Keratinocyte (primary cell): Measurements from ENCODE around the gene MSS51. TPM values are rescaled to one million over a fixed set of nuclear protein-coding genes. Genes with fewer than 3 reads are reported as not detected.

Experiments
- DNase-seq: peaks from one replicate; pipeline ENCODE4 v3.0.0-alpha.2; 2011; ENCODE audit warnings: low read depth, missing footprints, low spot score
- FAIRE-seq: peaks from 2 replicates; lab custom pipeline; 2011; peaks lifted over from hg19 to GRCh38; lab: Jason Lieb, UNC
- H2AFZ ChIP-seq: 2 replicates; pipeline ENCODE4 v1.6.0; 2012; ENCODE audit warnings: low read length, control low read depth, inconsistent platforms; ENCODE audit not compliant: control insufficient read depth
- H3K27ac ChIP-seq: 2 replicates; pipeline ENCODE4 v1.5.1; 2011; ENCODE audit warnings: low read length; ENCODE audit not compliant: control insufficient read depth, insufficient read depth
- H3K27me3 ChIP-seq: 3 replicates; pipeline ENCODE4 v1.6.0; 2011; ENCODE audit warnings: low read length; ENCODE audit not compliant: control insufficient read depth, insufficient read depth; ENCODE audit errors: extremely low read depth
- H3K36me3 ChIP-seq, 2 experiments: 2 replicates in 1 of 2; 3 replicates in 1 of 2; pipeline ENCODE4 v1.5.1; 2011; ENCODE audit warnings: low read length in 2 of 2, mild to moderate bottlenecking in 1 of 2; ENCODE audit not compliant: control insufficient read depth in 2 of 2, insufficient read depth in 2 of 2; ENCODE audit errors: extremely low read depth in 1 of 2
- H3K4me1 ChIP-seq: 3 replicates; pipeline ENCODE4 v1.5.1; 2011; ENCODE audit warnings: low read length; ENCODE audit not compliant: control insufficient read depth, insufficient read depth; ENCODE audit errors: extremely low read depth
- H3K4me2 ChIP-seq: 3 replicates; pipeline ENCODE4 v1.6.0; 2011; ENCODE audit warnings: low read depth, low read length; ENCODE audit not compliant: control insufficient read depth, insufficient read depth; ENCODE audit errors: extremely low read depth
- H3K4me3 ChIP-seq, 3 experiments: fragments of 200-600 bp in 1 of 3; sonication (generic) in 1 of 3; 2 replicates in 2 of 3; 3 replicates in 1 of 3; pipeline ENCODE4 v1.5.1; 2011 to 2016; ENCODE audit warnings: low read length in 3 of 3, mild to moderate bottlenecking in 3 of 3, control low read depth in 2 of 3, inconsistent platforms in 1 of 3, low read depth in 1 of 3, mixed read lengths in 1 of 3, mixed run types in 1 of 3, moderate library complexity in 1 of 3; ENCODE audit not compliant: control insufficient read depth in 2 of 3, insufficient read depth in 2 of 3; ENCODE audit errors: extremely low read depth in 1 of 3
- H3K79me2 ChIP-seq: 2 replicates; pipeline ENCODE4 v1.6.0; 2012; ENCODE audit warnings: low read length; ENCODE audit not compliant: control insufficient read depth, insufficient read depth
- H3K9ac ChIP-seq: 3 replicates; pipeline ENCODE4 v1.6.0; 2011; ENCODE audit warnings: low read length; ENCODE audit not compliant: control insufficient read depth, insufficient read depth; ENCODE audit errors: extremely low read depth
- H3K9me1 ChIP-seq: 3 replicates; pipeline ENCODE4 v1.6.0; 2011; ENCODE audit warnings: low read length; ENCODE audit not compliant: control insufficient read depth, insufficient read depth; ENCODE audit errors: extremely low read depth
- H3K9me3 ChIP-seq: 2 replicates; pipeline ENCODE4 v1.5.1; 2012; ENCODE audit warnings: low read depth, low read length; ENCODE audit not compliant: control insufficient read depth
- H4K20me1 ChIP-seq: 3 replicates; pipeline ENCODE4 v1.6.0; 2011; ENCODE audit warnings: low read length; ENCODE audit not compliant: control insufficient read depth, insufficient read depth; ENCODE audit errors: extremely low read depth
- CTCF ChIP-seq, 3 experiments: IDR thresholded peaks in 1 of 3; conservative IDR thresholded peaks in 1 of 3; optimal IDR thresholded peaks in 1 of 3; 2 replicates in 2 of 3; 3 replicates in 1 of 3; pipeline versions ENCODE3 to v1.5.1; 2011; ENCODE audit warnings: low read length in 3 of 3, mild to moderate bottlenecking in 3 of 3, moderate library complexity in 2 of 3, control low read depth in 1 of 3, inconsistent platforms in 1 of 3; ENCODE audit not compliant: insufficient read depth in 2 of 3; ENCODE audit errors: extremely low read depth in 1 of 3
- EZH2 ChIP-seq: IDR thresholded peaks from one replicate; pipeline ENCODE4 v1.6.1; 2012; ENCODE audit warnings: inconsistent platforms, mild to moderate bottlenecking, low read length, moderate library complexity
- dilution Hi-C: fragments of 300-500 bp; cut with MboI; formaldehyde crosslinking; loops from one replicate; pipeline ENCODE4 v1.7.0; 2020; ENCODE audit warnings: low sequenced_read_pairs; ENCODE audit not compliant: extremely low pct_ligation_motif_present
- polyA plus RNA-seq, 5 experiments: library from polyadenylated mRNA; depleted of rRNA in 3 of 5; stranded (reverse) in 3 of 5; stranded (forward) in 1 of 5; unstranded in 1 of 5; fragments of >200 nt; gene quantifications; 1 replicate in 1 of 5; 2 replicates in 3 of 5; 3 replicates in 1 of 5; pipeline versions ENCODE4 v1.2.1 to v1.2.3, GENCODE V29; 2011 to 2012; ENCODE audit warnings: missing spikeins in 2 of 5, low read depth in 1 of 5, low replicate concordance in 1 of 5

Gene MSS51
- polyA plus RNA-seq, 1 donor (not counting 4 experiments of a cell fraction or from before 2014, with no cell fraction given), result 1.3 TPM

- peaks cover 3 to 4% of the 10 kb centered on the region in 2 experiments for H3K36me3 ChIP-seq
- dilution Hi-C loops, result loop anchor here (5.0 kb wide), 1 partner anchor 43 kb away; no protein-coding TSS in a partner anchor
- no peak for FAIRE-seq
These were observed 15.8 kb upstream of the MSS51 start for GRCh38 chr10:73449113-73449512.

DNA sequence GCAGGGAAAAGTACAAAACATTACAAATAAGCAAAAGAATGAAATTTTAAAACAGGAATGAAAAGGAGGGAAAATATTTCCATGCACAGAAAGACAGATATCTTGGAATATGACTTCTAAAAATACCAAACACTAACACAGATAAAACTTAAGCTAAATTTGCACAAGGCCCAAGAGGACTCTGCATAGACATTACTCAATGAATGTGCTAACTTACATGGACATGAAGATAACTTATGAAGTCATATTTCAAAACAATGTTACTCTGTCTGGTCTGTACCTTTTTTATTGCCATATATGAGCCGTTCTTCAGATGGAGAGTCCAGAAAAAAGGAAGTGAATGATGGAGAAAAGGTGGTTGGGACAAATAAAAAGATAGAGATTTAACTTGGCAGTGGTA lies 15.0 kb upstream of the MSS51 start:
- H3K4me3 ChIP-seq, result no peak overlapping the region
- FAIRE-seq, result no peak
- no peak for DNase-seq
- no peaks in the 10 kb centered on the region for H3K9me3 ChIP-seq
- H3K27ac ChIP-seq, result no peak overlapping the region
- H4K20me1 ChIP-seq, result no peaks in the 10 kb centered on the region
- dilution Hi-C loops, result loop anchor here (5.0 kb wide), 1 partner anchor 44 kb away; no protein-coding TSS in a partner anchor
- no peak overlapping the region for H3K4me2 ChIP-seq
- no peaks in the 10 kb centered on the region for H3K9me1 ChIP-seq
- no peak overlapping the region for H2AFZ ChIP-seq
- H3K27me3 ChIP-seq, result no peaks in the 10 kb centered on the region
- TF ChIP-seq EZH2, result no peak
- no peaks in the 10 kb centered on the region for H3K4me1 ChIP-seq
- no peaks in the 10 kb centered on the region for H3K79me2 ChIP-seq
- H3K9ac ChIP-seq, result no peak overlapping the region
- peaks cover 3 to 4% of the 10 kb centered on the region in 2 experiments for H3K36me3 ChIP-seq

More at GRCh38 chr10:73449113-73449512, 15.8 kb upstream of the MSS51 start:
- no peak overlapping the region for H3K9ac ChIP-seq
- DNase-seq, result no peak
- no peaks in the 10 kb centered on the region for H3K9me3 ChIP-seq
- no peak overlapping the region for H3K4me2 ChIP-seq
- no peak overlapping the region for H2AFZ ChIP-seq
- no peaks in the 10 kb centered on the region for H3K27me3 ChIP-seq
- H4K20me1 ChIP-seq, result no peaks in the 10 kb centered on the region
- no peak for TF ChIP-seq CTCF (optimal IDR thresholded peaks at IDR 0.05 in 1 of 3, IDR thresholded peaks at IDR 0.05 in 1 of 3, conservative IDR thresholded peaks at IDR 0.05 in 1 of 3; ENCODE audit: extremely low read depth in 1 of 3, insufficient read depth in 2 of 3, low read length in 3 of 3)
- TF ChIP-seq EZH2, result no peak
- no peaks in the 10 kb centered on the region for H3K4me1 ChIP-seq
- H3K4me3 ChIP-seq, result no peak overlapping the region
- H3K27ac ChIP-seq, result no peak overlapping the region
- H3K79me2 ChIP-seq, result no peaks in the 10 kb centered on the region
- no peaks in the 10 kb centered on the region for H3K9me1 ChIP-seq

GRCh38 chr10:73446926-73447325 lies 13.6 kb upstream of the MSS51 start:
- Histone ChIP-seq H3K79me2 (no peaks in the 10 kb centered on the region), H3K27ac (no peak overlapping the region), H3K9me3 (no peaks in the 10 kb centered on the region), H3K27me3 (no peaks in the 10 kb centered on the region), H3K4me2 (no peak overlapping the region), H3K4me1 (no peaks in the 10 kb centered on the region), H3K9me1 (no peaks in the 10 kb centered on the region), H4K20me1 (no peaks in the 10 kb centered on the region), H3K36me3 (peaks cover 3 to 4% of the 10 kb centered on the region in 2 experiments), H2AFZ (no peak overlapping the region), H3K4me3 (no peak overlapping the region), H3K9ac (no peak overlapping the region)
- DNase-seq (no peak), FAIRE-seq (no peak)
- dilution Hi-C loops, result loop anchor here (5.0 kb wide), 1 partner anchor 45 kb away; no protein-coding TSS in a partner anchor
- no peak for TF ChIP-seq CTCF (optimal IDR thresholded peaks at IDR 0.05 in 1 of 3, IDR thresholded peaks at IDR 0.05 in 1 of 3, conservative IDR thresholded peaks at IDR 0.05 in 1 of 3; ENCODE audit: extremely low read depth in 1 of 3, insufficient read depth in 2 of 3, low read length in 3 of 3)
- no peak for TF ChIP-seq EZH2
